Gastrocnemius medialis (tissue), 4 donors: Measurements from ENCODE around the gene MYMX.

ENCODE experiments used
- CTCF ChIP-seq, 5 experiments: fragments of 450-650 bp in 3 of 5; fragments of 200-600 bp in 2 of 5; sonication (generic) in 2 of 5; IDR thresholded peaks in 4 of 5; conservative IDR thresholded peaks in 1 of 5; 1 replicate in 4 of 5; 2 replicates in 1 of 5; pipeline ENCODE4 v1.5.1; 2016 to 2019; ENCODE audit warnings: antibody characterized with exemption in 5 of 5, mild to moderate bottlenecking in 3 of 5, moderate library complexity in 3 of 5
- POLR2A ChIP-seq, 2 donors: fragments of 450-650 bp; IDR thresholded peaks; one replicate each; pipeline ENCODE4 v1.6.1; 2017; ENCODE audit warnings: antibody characterized with exemption in 2 of 2, mild to moderate bottlenecking in 2 of 2, moderate library complexity in 2 of 2

DNA sequence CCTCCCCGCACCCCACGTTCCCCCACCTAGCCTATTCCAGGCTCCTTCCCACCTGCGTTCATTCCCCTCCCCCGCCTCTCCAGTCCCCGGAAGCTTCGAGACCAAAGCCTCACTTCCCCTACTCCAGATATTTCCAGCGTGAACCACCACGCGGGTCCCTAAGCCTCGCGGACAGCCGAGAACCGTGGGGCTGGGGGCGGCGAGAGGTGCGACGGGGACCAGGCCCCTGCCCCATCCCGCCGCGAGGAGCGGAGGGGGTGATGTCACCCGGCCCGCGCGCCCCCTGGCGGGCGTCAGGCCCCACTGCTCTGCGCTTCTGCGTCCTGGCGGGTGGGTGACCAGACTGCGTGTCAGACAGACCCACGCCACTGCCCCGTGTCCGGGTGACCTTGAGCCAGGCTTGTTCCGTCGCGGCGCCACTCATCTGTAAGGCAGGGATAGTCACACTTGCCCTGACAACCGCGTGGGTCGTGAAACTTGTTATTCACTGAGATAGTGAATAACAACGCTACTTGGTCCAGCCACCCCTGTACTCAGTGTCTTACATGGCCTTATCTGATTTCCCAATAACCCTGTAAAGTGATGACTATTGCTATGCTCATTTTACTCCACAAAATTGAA is 21.2 kb downstream of the MYMX start:
- TF ChIP-seq CTCF (IDR thresholded peaks at IDR 0.05 in 4 of 5, conservative IDR thresholded peaks at IDR 0.05 in 1 of 5) (peak; percentile 95 to 100 (median 99)), POLR2A (IDR thresholded peaks at IDR 0.05) (peak; percentile 61 to 71)
